ENCODE data around the gene GPD1.

Gene GPD1

GRCh38 chr12:50132505-50133135 is 28.8 kb downstream of the GPD1 start:
- peak overlapping the region; percentile 10 for H3K9ac ChIP-seq (ENCODE audit: low read length)
- H3K4me3 ChIP-seq (ENCODE audit: insufficient read depth in 1 of 2, low read depth in 1 of 2, low read length in 2 of 2): no peak overlapping the region
- H3K36me3 ChIP-seq (ENCODE audit: control insufficient read depth in 1 of 2, insufficient read depth in 2 of 2, low read depth in 1 of 2, low read length in 2 of 2): peaks cover 32 to 84% of the 10 kb centered on the region in 2 experiments
- H3K27me3 ChIP-seq (ENCODE audit: control insufficient read depth in 1 of 2, insufficient read depth in 1 of 2, low read length in 2 of 2): no peaks in the 10 kb centered on the region
- H3K4me1 ChIP-seq (ENCODE audit: control insufficient read depth, insufficient read depth, low read depth, low read length): peaks cover 2% of the 10 kb centered on the region
- H2BK120ac ChIP-seq (ENCODE audit: low read depth, low read length): no peak overlapping the region
- WGBS: 83% methylated on average over 2 of the region's 2 CpGs
- H3K23ac ChIP-seq (ENCODE audit: low read length in 2 of 2): peak overlapping the region in 1 of 2 experiments; percentile 83
- H3K79me1 ChIP-seq (replicated peaks; ENCODE audit: low read length, poor library complexity, severe bottlenecking): peaks cover 25% of the 10 kb centered on the region
- no peak overlapping the region for H4K91ac ChIP-seq (ENCODE audit: low read length)
- no peak overlapping the region for H2AK5ac ChIP-seq (ENCODE audit: low read length, severe bottlenecking)
- no peak overlapping the region for H3K18ac ChIP-seq (ENCODE audit: low read depth in 1 of 2, low read length in 2 of 2)
- H2BK12ac ChIP-seq (ENCODE audit: low read length in 2 of 2): no peak overlapping the region
- peak; percentile 43 for DNase-seq
- H3K14ac ChIP-seq (ENCODE audit: low read length in 2 of 2): no peak overlapping the region
- H3K4ac ChIP-seq (ENCODE audit: low read depth in 1 of 2, low read length in 2 of 2): no peak overlapping the region
- no peak overlapping the region for H4K8ac ChIP-seq (ENCODE audit: low read length)
- H2AFZ ChIP-seq (ENCODE audit: low read depth, low read length): no peak overlapping the region
- no peak overlapping the region for H2BK15ac ChIP-seq (ENCODE audit: low read depth, poor library complexity, severe bottlenecking)
- no peak overlapping the region for H2BK5ac ChIP-seq (ENCODE audit: low read depth, low read length, poor library complexity, severe bottlenecking)
- no peak overlapping the region for H3K27ac ChIP-seq (ENCODE audit: low read length, poor library complexity, severe bottlenecking)
- no peak overlapping the region for H3K4me2 ChIP-seq (ENCODE audit: low read length, poor library complexity, severe bottlenecking)
- no peaks in the 10 kb centered on the region for H3K9me3 ChIP-seq (ENCODE audit: control insufficient read depth, low read length)

DNA sequence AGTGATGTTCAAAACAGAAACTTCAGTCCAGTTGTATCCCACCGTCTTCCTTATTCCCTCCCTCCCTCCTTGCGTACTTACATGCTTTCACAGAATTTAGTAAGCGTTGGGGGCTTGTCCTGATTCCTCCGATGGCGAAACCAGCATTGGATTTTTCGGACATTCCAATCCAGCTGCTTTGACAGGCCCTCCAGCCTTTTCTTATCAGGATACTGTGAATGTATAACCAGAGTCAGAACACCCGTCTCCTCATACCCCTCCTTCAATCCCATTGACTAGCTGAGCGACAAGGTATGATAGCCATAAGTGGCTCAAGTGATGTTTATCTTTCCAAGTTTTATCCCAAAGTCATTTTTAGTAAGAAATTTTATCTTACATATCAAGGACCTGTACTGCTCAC is 39.2 kb downstream of the GPD1 start:
- Histone ChIP-seq H3K36me3 (ENCODE audit: control insufficient read depth in 1 of 2, insufficient read depth in 2 of 2, low read depth in 1 of 2, low read length in 2 of 2) (peaks cover 23 to 60% of the 10 kb centered on the region in 2 experiments), H3K14ac (ENCODE audit: low read length in 2 of 2) (no peak overlapping the region), H3K4ac (ENCODE audit: low read depth in 1 of 2, low read length in 2 of 2) (no peak overlapping the region), H2BK5ac (ENCODE audit: low read depth, low read length, poor library complexity, severe bottlenecking) (no peak overlapping the region), H2BK120ac (ENCODE audit: low read depth, low read length) (no peak overlapping the region), H3K9me3 (ENCODE audit: control insufficient read depth, low read length) (no peaks in the 10 kb centered on the region), H3K23ac (ENCODE audit: low read length in 2 of 2) (no peak overlapping the region), H4K91ac (ENCODE audit: low read length) (no peak overlapping the region), H4K8ac (ENCODE audit: low read length) (no peak overlapping the region), H3K4me3 (ENCODE audit: insufficient read depth in 1 of 2, low read depth in 1 of 2, low read length in 2 of 2) (no peak overlapping the region), H3K4me2 (ENCODE audit: low read length, poor library complexity, severe bottlenecking) (no peak overlapping the region), H3K9ac (ENCODE audit: low read length) (no peak overlapping the region), H3K27ac (ENCODE audit: low read length, poor library complexity, severe bottlenecking) (no peak overlapping the region), H3K18ac (ENCODE audit: low read depth in 1 of 2, low read length in 2 of 2) (no peak overlapping the region), H3K27me3 (ENCODE audit: control insufficient read depth in 1 of 2, insufficient read depth in 1 of 2, low read length in 2 of 2) (no peaks in the 10 kb centered on the region), H2BK12ac (ENCODE audit: low read length in 2 of 2) (no peak overlapping the region), H2AFZ (ENCODE audit: low read depth, low read length) (no peak overlapping the region), H3K79me1 (replicated peaks; ENCODE audit: low read length, poor library complexity, severe bottlenecking) (peaks cover 30% of the 10 kb centered on the region), H2BK15ac (ENCODE audit: low read depth, poor library complexity, severe bottlenecking) (no peak overlapping the region), H3K4me1 (ENCODE audit: control insufficient read depth, insufficient read depth, low read depth, low read length) (no peaks in the 10 kb centered on the region), H2AK5ac (ENCODE audit: low read length, severe bottlenecking) (no peak overlapping the region)
- 92% methylated on average over 7 of the region's 8 CpGs for WGBS
- no peak for DNase-seq

GRCh38 chr12:50145439-50145838 is 41.6 kb downstream of the GPD1 start:
- H2AK5ac ChIP-seq (ENCODE audit: low read length, severe bottlenecking): no peak overlapping the region
- H3K14ac ChIP-seq (ENCODE audit: low read length in 2 of 2): no peak overlapping the region
- H3K9ac ChIP-seq (ENCODE audit: low read length): no peak overlapping the region
- DNase-seq: no peak
- peaks cover 24% of the 10 kb centered on the region for H3K79me1 ChIP-seq (replicated peaks; ENCODE audit: low read length, poor library complexity, severe bottlenecking)
- WGBS: 100% methylated on average over 1 of the region's 2 CpGs
- no peak overlapping the region for H2AFZ ChIP-seq (ENCODE audit: low read depth, low read length)
- no peak overlapping the region for H4K91ac ChIP-seq (ENCODE audit: low read length)
- no peak overlapping the region for H3K18ac ChIP-seq (ENCODE audit: low read depth in 1 of 2, low read length in 2 of 2)
- no peak overlapping the region for H4K8ac ChIP-seq (ENCODE audit: low read length)
- no peaks in the 10 kb centered on the region for H3K9me3 ChIP-seq (ENCODE audit: control insufficient read depth, low read length)
- H2BK12ac ChIP-seq (ENCODE audit: low read length in 2 of 2): no peak overlapping the region
- no peak overlapping the region for H3K4me3 ChIP-seq (ENCODE audit: insufficient read depth in 1 of 2, low read depth in 1 of 2, low read length in 2 of 2)
- no peak overlapping the region for H3K4me2 ChIP-seq (ENCODE audit: low read length, poor library complexity, severe bottlenecking)
- H3K27me3 ChIP-seq (ENCODE audit: control insufficient read depth in 1 of 2, insufficient read depth in 1 of 2, low read length in 2 of 2): no peaks in the 10 kb centered on the region
- no peak overlapping the region for H3K23ac ChIP-seq (ENCODE audit: low read length in 2 of 2)
- no peak overlapping the region for H2BK120ac ChIP-seq (ENCODE audit: low read depth, low read length)
- H2BK5ac ChIP-seq (ENCODE audit: low read depth, low read length, poor library complexity, severe bottlenecking): no peak overlapping the region
- H3K4ac ChIP-seq (ENCODE audit: low read depth in 1 of 2, low read length in 2 of 2): no peak overlapping the region
- peaks cover 15 to 39% of the 10 kb centered on the region in 2 experiments for H3K36me3 ChIP-seq (ENCODE audit: control insufficient read depth in 1 of 2, insufficient read depth in 2 of 2, low read depth in 1 of 2, low read length in 2 of 2)
- no peak overlapping the region for H2BK15ac ChIP-seq (ENCODE audit: low read depth, poor library complexity, severe bottlenecking)
- no peaks in the 10 kb centered on the region for H3K4me1 ChIP-seq (ENCODE audit: control insufficient read depth, insufficient read depth, low read depth, low read length)
- H3K27ac ChIP-seq (ENCODE audit: low read length, poor library complexity, severe bottlenecking): no peak overlapping the region

GRCh38 chr12:50147281-50147680 is 43.5 kb downstream of the GPD1 start:
- no peak for DNase-seq
- Histone ChIP-seq H4K8ac (ENCODE audit: low read length) (no peak overlapping the region), H3K4me1 (ENCODE audit: control insufficient read depth, insufficient read depth, low read depth, low read length) (no peaks in the 10 kb centered on the region), H4K91ac (ENCODE audit: low read length) (peak overlapping the region; percentile 34), H3K9me3 (ENCODE audit: control insufficient read depth, low read length) (no peaks in the 10 kb centered on the region), H3K27me3 (ENCODE audit: control insufficient read depth in 1 of 2, insufficient read depth in 1 of 2, low read length in 2 of 2) (no peaks in the 10 kb centered on the region), H3K4ac (ENCODE audit: low read depth in 1 of 2, low read length in 2 of 2) (no peak overlapping the region), H3K23ac (ENCODE audit: low read length in 2 of 2) (no peak overlapping the region), H2BK5ac (ENCODE audit: low read depth, low read length, poor library complexity, severe bottlenecking) (no peak overlapping the region), H3K36me3 (ENCODE audit: control insufficient read depth in 1 of 2, insufficient read depth in 2 of 2, low read depth in 1 of 2, low read length in 2 of 2) (peaks cover 9 to 22% of the 10 kb centered on the region in 2 experiments), H3K4me3 (ENCODE audit: insufficient read depth in 1 of 2, low read depth in 1 of 2, low read length in 2 of 2) (no peak overlapping the region), H2AK5ac (ENCODE audit: low read length, severe bottlenecking) (no peak overlapping the region), H3K4me2 (ENCODE audit: low read length, poor library complexity, severe bottlenecking) (no peak overlapping the region), H3K18ac (ENCODE audit: low read depth in 1 of 2, low read length in 2 of 2) (no peak overlapping the region), H2BK120ac (ENCODE audit: low read depth, low read length) (no peak overlapping the region), H3K79me1 (replicated peaks; ENCODE audit: low read length, poor library complexity, severe bottlenecking) (peaks cover 22% of the 10 kb centered on the region), H3K9ac (ENCODE audit: low read length) (no peak overlapping the region), H3K14ac (ENCODE audit: low read length in 2 of 2) (no peak overlapping the region), H2BK15ac (ENCODE audit: low read depth, poor library complexity, severe bottlenecking) (no peak overlapping the region), H3K27ac (ENCODE audit: low read length, poor library complexity, severe bottlenecking) (no peak overlapping the region), H2AFZ (ENCODE audit: low read depth, low read length) (no peak overlapping the region), H2BK12ac (ENCODE audit: low read length in 2 of 2) (no peak overlapping the region)
- 90% methylated on average over 2 of the region's 4 CpGs for WGBS

All from mesenchymal stem cell (in vitro differentiated cells and primary cell).